ENCODE measurements around the gene ENKD1. TPM values are rescaled to one million over a fixed set of nuclear protein-coding genes. Genes with fewer than 3 reads are reported as not detected.

Gene ENKD1
- total and polyA plus RNA-seq, 2 experiments from 2014 or later, result 11.6 to 11.8 TPM

GRCh38 chr16:67661101-67661761, 5.3 kb downstream of the ENKD1 start:
- TF ChIP-seq REST (IDR thresholded peaks at IDR 0.05; ENCODE audit: unreplicated experiment) (peak; percentile 76), NANOG (IDR thresholded peaks at IDR 0.05; ENCODE audit: borderline replicate concordance) (no peak), CTCF (conservative IDR thresholded peaks at IDR 0.05; ENCODE audit: low read depth in 2 of 2) (no peak)
- peak overlapping the region; percentile 51; the same call in 1 of the 2 replicates for H3K27ac ChIP-seq (ENCODE audit: low read depth)
- ATAC-seq (peak; percentile 20), DNase-seq (ENCODE audit: low spot score) (peak; percentile 86)
- peak overlapping the region; percentile 86 for H3K4me3 Mint-ChIP-seq
- peaks cover 3% of the 10 kb centered on the region for H3K36me3 Mint-ChIP-seq (ENCODE audit: low read depth)
- 0 out of 2 replicates have a peak, but pooled peaks cover 4% of the 10 kb centered on the region for H3K27me3 ChIP-seq (ENCODE audit: insufficient read depth)
- H3K4me2 ChIP-seq, result peak overlapping the region; percentile 94
- H3K27ac Mint-ChIP-seq, result peak overlapping the region; percentile 91
- H3K79me2 ChIP-seq (replicated peaks; ENCODE audit: insufficient read depth), result no peaks in the 10 kb centered on the region
- peaks cover 18% of the 10 kb centered on the region for H3K4me1 Mint-ChIP-seq
- H3K4me1 ChIP-seq (ENCODE audit: insufficient read depth), result peaks cover 7% of the 10 kb centered on the region; the same call in 1 of the 2 replicates
- peak overlapping the region; percentile 64 for H2AFZ ChIP-seq
- peaks cover 5% of the 10 kb centered on the region; the same call in 1 of the 2 replicates for H4K20me1 ChIP-seq (replicated peaks; ENCODE audit: insufficient read depth)
- H3K27me3 Mint-ChIP-seq (ENCODE audit: insufficient read depth, low read depth, poor library complexity), result peaks cover 26% of the 10 kb centered on the region
- peak overlapping the region; percentile 99 for H3K4me3 ChIP-seq
- peaks cover 27% of the 10 kb centered on the region for H3F3A ChIP-seq (replicated peaks; ENCODE audit: low read depth)
- H3K9me3 Mint-ChIP-seq, result no peaks in the 10 kb centered on the region; the same call in 2 of the 3 replicates
- H3K36me3 ChIP-seq (ENCODE audit: insufficient read depth), result no peaks in the 10 kb centered on the region
- H3K9me2 ChIP-seq (ENCODE audit: insufficient read depth), result no peaks in the 10 kb centered on the region

DNA sequence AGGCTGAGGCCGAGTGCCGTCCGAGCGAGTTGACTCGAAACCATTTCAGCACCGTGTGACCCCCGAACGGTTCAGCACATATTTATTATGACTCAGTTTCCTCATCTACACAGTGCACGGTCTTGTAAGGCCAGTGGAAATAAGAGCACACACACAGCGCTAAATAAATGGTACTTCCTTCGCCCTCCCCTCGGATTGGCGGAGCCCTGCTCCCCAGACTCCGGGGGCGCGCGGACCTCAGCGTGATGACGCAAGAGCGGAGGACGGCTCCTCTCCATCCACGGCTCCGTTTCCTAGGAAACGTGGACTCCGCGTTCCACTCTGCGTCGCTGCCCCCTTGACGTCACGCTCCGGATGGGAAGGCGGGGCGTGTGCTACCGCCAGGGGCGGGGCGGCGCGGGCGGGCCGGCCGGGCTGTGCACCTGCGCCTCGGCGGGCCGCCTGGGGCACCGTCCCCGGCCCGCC, 6.0 kb downstream of the ENKD1 start, which contains the start of gene PARD6A:
TSS of gene PARD6A (plus strand) at position 397 of the 465 bp plus-strand sequence. CDS start 79 bp downstream, outside the sequence.
- Mint-ChIP-seq H3K27ac (peak within 1 kb of the TSS; percentile 98), H3K4me3 (peak within 1 kb of the TSS; percentile 90), H3K36me3 (ENCODE audit: low read depth) (peaks cover 6% of the 10 kb centered on the region), H3K4me1 (peaks cover 16% of the 10 kb centered on the region), H3K27me3 (ENCODE audit: insufficient read depth, low read depth, poor library complexity) (peaks cover 31% of the 10 kb centered on the region), H3K9me3 (no peaks in the 10 kb centered on the region; the same call in 2 of the 3 replicates)
- Histone ChIP-seq H4K20me1 (replicated peaks; ENCODE audit: insufficient read depth) (peaks cover 5% of the 10 kb centered on the region; the same call in 1 of the 2 replicates), H3F3A (replicated peaks; ENCODE audit: low read depth) (peaks cover 23% of the 10 kb centered on the region), H3K27ac (ENCODE audit: low read depth) (peak within 1 kb of the TSS; percentile 72), H3K4me2 (peak within 1 kb of the TSS; percentile 99), H3K27me3 (ENCODE audit: insufficient read depth) (0 out of 2 replicates have a peak, but pooled peaks cover 3% of the 10 kb centered on the region), H3K9me2 (ENCODE audit: insufficient read depth) (no peaks in the 10 kb centered on the region), H2AFZ (peak within 1 kb of the TSS; percentile 99), H3K79me2 (replicated peaks; ENCODE audit: insufficient read depth) (no peaks in the 10 kb centered on the region), H3K36me3 (ENCODE audit: insufficient read depth) (no peaks in the 10 kb centered on the region), H3K4me1 (ENCODE audit: insufficient read depth) (peaks cover 7% of the 10 kb centered on the region; the same call in 1 of the 2 replicates), H3K4me3 (peak within 1 kb of the TSS; percentile 99)
- TF ChIP-seq ZNF331 (CRISPR knock-in tag; IDR thresholded peaks at IDR 0.05; ENCODE audit: low read depth) (no peak), CREB1 (CRISPR knock-in tag; IDR thresholded peaks at IDR 0.05; ENCODE audit: low read depth) (peak; percentile 96), POLR2AphosphoS5 (IDR thresholded peaks at IDR 0.05; ENCODE audit: low read depth) (peak; percentile 43), EZH2phosphoT487 (IDR thresholded peaks at IDR 0.05; ENCODE audit: unreplicated experiment) (no peak)
- DNase-seq (ENCODE audit: low spot score) (peak; percentile 99), ATAC-seq (peak; percentile 58)

Measured in GM23338 (cell line).